Measurements from ENCODE around the gene FRMD1.

GRCh38 chr6:168097221-168097620 is 18.2 kb upstream of the FRMD1 start:
- TF ChIP-seq CTCF (conservative IDR thresholded peaks at IDR 0.05 in 1 of 2, IDR thresholded peaks at IDR 0.05 in 1 of 2; ENCODE audit: extremely low read depth in 1 of 2, insufficient read depth in 1 of 2, low read depth in 1 of 2, low read length in 2 of 2) = no peak
- no peak for TF ChIP-seq EZH2 (IDR thresholded peaks at IDR 0.05; ENCODE audit: borderline replicate concordance, low read length)

Data from mammary epithelial cell (primary cell).